GM19035 (cell line): Measurements from ENCODE around the gene TMEM94.
"Not testable (repeated sequence)": the region's sequence is repeated elsewhere in the genome, so short reads cannot be mapped to it uniquely, and the experiment has no call there.

ENCODE experiments used
- ATAC-seq: cut with Tn5 transposase; IDR thresholded peaks from one replicate; pipeline ENCODE4 v1.9.1; 2021; ENCODE audit not compliant: unreplicated experiment

TMEM94 gene

DNA sequence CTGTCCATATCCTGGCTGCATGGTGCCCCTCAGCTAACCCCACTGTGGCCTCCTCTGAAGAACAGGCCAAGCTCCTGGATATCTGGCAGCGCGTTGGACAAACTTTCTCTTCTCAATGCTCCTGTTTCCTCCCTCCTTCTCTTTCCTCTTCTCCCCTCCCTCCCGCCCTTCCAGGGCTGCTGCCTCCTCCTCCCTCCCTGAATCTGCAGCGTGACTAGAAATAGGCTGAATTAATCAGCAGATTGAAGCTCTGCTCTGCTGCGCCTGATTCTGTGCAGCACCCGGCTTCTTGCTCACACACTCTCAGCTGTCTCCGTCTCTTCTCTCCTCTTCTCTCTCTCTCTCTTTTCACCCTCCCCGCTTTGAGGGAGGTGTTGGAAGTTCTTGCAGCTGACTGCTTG, 19.8 kb downstream of the TMEM94 start:
- ATAC-seq = no peak

DNA sequence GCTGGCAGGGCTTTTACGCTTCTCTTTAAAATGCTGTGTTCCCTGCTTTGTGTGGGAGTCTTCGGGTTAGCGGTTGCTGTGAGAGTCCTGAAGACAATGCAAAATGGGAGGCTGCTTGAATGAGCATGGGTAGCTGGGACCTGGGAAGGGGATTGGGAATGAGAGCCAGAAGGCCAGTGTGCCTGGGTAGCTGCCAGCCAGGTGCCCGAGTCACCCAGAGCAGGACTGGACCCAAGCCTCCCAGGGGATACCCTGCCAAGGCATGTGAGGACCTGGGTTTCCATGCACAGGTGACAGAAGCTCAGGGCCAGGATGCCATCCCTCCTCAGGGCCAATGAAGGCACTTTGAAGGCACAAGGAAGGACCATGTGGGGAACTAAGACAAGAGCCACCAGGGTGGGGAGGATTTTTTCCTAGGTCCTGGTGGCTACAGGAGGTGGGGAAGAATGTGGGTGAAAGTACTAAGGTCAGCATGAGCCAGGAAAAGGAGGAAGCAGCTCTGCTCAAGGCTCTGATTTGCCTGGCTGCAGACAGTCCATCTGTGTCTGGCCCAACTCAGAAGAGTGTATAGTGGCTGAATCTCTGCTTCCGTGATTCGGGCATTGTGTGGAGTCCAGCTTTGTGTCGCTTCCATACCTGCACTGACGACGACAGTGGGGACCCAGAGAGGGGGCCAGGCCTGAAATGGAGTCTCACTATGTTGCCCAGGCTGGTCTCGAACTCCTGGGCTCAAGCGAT, 20.5 kb downstream of the TMEM94 start:
- no peak for ATAC-seq

DNA sequence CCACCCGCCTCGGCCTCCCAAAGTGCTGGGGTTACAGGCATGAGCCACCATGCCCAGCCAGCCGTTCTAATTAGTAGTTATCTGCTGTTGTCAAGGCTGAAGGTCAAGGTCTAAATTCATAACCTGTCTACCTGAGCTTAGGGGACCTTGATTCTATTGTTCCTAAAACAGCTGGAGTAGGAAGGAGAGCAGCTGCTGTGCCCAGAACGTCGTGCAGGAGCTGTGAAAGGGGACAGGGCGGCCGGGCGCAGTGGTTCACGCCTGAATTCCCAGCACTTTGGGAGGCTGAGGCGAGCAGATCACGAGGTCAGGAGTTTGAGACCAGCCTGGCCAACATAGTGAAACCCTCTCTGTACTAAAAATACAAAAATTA, 21.0 kb downstream of the TMEM94 start:
- not testable (repeated sequence) for ATAC-seq

DNA sequence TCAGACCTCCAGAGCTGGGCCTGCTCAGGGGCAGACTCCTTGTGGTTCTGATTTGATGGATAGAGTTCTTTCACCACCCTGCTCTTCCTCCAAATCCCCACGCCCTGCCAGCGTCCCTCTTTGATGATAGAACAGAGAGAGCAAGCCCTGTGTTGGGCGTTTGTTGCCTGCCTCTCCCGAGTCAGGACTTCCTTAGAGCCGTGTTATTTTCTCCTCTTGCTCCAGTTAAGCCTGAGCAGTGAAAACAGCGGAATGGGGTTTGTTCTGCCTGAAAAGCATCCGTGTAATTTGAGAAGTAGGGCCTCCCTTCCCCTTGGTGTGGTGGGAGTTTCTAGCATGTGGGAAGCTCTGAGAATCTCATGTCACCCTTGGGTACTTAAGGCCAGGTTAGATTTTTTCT, 22.1 kb downstream of the TMEM94 start:
- ATAC-seq = no peak

DNA sequence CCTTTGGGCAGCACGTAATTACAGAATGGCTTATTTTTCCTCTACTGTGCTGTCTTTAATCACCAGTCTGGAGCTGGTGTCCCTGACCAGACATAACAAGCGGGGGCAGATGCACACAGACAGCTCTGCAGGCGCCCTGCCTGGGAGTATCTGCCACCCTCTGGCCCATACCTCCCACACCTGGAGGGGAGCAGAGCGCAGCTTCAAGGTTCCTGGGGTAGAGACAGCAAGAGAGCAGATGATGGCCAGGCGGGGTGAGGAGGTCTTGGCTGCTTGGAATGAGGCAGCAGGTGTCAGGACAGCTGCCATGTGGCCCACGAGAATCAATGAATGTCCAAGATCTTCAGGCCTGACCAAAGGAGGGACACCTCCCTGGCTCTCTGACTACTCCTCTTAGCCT, 23.8 kb downstream of the TMEM94 start:
- ATAC-seq = no peak

DNA sequence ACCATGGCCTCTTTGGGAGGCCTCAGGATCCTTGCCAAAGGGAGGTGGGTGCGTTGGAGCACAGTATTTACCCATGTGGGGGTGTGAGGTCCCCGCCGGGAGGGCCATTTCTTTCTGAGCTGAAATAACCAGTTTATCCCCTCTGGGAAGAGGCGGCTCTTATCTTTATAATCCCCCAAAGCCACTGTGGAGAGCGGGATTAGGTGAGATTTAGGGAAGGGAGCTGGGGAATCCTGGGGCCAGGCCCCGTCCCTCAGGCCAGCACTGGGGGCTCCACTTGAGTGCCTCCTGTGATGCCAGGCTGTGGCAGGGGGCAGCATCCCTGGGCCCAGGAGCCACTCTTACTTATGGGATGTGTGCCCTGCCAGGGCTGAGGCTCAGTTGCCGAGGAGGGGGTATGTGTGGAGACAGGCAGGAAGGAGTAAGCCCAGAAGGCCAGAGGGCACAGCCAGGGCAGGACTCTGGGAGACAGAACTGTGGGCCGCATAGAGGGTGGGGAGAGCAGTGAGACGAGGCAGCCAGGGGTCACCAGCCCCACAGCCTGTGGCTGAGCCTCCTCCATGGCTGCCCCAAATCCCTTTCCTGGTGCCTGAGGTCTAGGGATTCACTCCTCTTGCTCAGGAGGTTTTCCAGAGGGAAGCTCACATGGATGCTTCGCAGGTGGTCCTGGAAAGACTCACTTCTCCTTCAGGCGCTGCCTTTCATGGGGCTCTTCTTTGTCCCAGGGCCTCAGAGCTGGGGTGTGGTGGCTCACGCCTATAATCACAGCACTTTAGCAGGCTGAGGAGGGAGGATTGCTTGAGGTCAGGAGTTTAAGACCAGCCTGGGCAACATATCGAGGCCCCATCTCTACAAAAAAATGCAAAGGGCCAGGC, 25.0 kb downstream of the TMEM94 start:
- ATAC-seq = no peak

DNA sequence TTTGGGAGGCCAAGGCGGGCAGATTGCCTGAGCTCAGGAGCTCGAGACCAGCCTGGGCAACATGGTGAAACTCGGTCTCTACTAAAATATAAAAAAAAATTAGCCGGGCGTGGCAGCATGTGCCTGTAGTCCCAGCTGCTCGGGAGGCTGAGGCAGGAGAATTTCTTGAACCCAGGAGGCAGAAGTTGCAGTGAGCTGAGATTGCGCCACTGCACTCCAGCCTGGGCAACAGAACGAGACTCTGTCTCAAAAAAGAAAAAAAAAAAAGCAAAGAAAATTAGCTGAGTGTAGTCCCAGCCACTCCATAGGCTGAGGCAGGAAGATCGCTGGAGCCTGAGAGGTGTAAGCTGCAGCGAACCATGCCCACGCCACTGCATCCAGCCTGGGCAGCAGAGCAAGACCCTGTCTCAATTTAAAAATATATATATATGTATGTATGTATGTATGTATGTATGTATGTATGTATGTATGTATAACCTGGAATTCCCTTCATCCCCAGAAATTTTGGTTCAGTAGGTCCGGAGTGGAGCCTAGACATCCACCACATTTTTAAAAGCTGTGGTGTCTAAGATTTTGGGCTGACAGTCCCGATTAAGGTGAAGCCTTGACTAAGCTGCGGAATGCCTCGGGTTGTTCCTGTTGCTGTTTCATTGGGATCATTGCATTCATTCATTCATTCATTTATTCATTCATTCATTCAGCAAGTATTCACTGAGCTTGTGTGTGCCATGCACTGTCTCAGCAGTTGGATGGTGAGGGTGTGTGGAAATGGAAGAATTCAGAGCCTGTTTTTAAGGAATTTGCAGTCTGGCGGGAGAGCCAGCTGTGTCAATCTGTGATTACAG, 25.9 kb downstream of the TMEM94 start:
- ATAC-seq = no peak

DNA sequence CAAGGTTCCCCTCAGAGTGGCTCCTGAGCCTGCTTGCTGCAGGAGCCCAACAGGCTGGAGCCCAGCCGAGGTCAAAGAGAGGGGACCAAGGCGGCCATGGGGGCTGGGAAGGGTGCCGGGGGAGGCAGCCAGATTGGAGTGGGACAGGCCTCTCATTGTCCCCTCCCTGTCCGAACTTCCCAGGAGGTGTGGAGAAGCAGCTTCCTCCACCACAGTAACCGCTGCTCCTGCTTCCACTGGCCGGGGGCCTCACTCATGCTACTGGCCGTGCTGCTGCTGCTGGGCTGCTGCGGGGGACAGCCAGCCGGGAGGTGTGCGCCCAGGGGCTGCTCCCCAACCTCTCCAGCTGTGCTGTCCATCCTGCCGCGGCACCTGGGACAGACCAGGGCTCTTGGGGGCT, 29.3 kb downstream of the TMEM94 start:
- no peak for ATAC-seq

DNA sequence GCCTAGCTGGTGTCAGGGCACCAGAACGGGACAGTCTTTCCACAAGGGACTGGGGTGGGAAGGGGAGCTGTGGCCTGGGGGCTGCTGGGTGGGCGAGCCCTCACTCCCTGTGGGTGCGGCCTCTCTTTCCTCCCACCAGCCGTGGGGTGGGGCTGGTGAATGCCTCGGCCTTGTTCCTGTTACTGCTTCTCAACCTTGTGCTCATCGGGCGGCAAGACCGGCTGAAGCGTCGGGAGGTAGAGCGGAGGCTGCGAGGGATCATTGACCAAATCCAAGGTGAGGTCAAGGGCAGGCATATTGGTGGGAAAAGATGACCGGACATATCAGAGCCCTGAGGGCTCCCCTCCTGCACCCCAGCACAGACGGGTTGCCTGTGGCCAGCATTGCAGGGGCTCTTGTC, 29.7 kb downstream of the TMEM94 start:
- no peak for ATAC-seq

DNA sequence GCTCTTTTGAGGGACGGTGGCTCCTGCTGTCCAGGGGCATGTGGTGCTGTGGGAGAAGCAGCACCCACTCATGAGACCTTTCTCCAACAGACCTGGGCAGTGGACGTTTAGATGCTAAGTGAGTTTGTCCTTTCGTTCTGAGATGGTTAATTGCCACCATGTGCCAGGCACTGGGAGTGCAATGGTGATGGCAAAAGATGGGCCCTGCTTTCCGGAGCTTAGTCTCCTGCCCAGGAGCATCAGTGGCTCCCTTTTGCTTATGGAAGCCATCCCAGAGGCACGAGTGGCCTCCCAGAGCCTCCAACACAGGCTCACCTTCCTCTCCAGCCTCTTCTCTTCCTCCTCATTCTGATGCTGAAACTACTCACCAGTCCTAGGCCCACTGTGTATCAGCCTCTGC, 30.5 kb downstream of the TMEM94 start:
- ATAC-seq = no peak

DNA sequence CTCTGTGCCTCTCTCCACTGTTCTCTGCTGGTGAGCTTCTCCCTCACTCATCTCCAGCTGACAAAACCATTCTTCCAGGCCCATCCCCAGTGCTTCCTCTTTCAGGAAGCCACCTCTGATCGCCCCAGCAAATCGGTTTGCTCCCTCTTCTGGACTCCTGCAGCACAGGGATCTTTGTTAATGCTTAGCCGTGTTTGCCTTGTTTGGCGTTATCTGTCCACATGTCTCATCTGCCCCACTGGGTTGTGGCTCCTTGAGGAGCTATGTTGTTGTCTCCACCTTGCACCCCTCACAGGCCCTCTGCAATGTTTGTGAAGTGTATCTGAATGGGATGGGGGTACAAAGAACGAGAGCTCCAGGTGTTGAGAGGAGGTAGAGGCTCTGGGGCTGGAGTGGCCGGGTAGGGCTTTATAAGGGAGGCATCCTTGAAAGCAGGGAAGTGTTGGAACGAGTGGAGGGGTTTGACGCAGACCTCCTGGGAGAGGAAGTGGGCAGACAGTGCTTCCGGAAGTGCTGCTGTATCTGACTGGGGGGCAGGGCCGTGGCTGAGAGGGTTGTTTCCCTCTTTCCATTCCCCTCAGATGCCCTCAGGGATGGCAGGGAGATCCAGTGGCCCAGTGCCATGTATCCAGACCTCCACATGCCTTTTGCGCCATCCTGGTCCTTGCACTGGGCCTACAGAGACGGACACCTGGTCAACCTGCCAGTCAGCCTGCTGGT, 31.1 kb downstream of the TMEM94 start:
- no peak for ATAC-seq

DNA sequence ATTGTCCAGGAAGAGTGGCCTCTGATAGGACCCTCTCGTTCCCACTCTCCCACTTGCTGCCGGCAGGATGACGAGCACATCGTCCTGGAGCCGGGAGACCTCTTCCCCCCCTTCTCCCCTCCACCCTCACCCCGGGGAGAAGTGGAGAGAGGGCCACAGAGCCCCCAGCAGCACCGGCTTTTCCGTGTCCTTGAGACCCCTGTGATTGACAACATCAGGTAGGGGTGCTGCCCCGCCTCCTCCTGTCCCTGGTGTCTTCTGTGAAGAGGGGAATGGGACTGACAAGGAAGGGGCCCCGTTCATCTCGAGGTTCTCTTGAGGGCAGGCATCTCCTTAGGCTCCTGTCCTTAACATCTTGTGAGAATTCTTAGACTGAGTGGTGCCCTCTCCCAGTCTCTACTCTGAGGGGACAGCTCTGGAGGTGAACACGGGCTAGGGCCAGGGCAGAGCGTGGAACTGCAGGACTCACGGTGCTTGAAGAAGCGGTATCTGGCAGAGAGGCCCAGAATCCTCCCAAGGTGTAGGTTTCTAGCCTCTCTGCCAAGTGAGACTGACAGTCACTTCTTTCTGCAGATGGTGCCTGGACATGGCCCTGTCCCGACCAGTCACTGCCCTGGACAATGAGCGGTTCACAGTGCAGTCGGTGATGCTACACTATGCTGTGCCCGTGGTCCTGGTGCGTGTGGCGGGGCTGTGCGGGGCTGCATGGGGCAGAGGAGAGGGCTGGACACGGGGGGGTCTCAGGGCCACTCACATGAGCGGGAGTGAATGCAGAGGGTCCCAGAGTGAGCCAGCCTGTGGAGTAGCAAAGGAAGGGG, 32.5 kb downstream of the TMEM94 start:
- no peak for ATAC-seq

DNA sequence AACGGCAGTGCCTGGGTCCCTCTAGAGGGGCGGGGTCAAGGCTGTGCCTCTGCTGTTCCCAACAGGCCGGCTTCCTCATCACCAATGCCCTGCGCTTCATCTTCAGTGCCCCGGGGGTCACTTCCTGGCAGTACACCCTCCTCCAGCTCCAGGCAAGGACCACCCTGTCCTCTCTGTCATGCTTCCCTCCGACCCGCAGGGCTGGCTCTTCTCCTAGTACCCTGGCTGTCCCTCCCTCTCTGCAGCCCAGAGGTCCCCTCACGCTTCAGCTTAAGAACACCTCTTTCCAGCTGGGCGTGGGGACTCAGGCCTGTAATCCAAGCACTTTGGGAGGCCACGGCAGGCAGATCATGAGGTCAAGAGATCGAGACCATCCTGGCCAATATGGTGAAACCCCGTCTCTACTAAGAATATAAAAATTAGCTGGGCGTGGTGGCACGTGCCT, 33.1 kb downstream of the TMEM94 start:
- no peak for ATAC-seq

DNA sequence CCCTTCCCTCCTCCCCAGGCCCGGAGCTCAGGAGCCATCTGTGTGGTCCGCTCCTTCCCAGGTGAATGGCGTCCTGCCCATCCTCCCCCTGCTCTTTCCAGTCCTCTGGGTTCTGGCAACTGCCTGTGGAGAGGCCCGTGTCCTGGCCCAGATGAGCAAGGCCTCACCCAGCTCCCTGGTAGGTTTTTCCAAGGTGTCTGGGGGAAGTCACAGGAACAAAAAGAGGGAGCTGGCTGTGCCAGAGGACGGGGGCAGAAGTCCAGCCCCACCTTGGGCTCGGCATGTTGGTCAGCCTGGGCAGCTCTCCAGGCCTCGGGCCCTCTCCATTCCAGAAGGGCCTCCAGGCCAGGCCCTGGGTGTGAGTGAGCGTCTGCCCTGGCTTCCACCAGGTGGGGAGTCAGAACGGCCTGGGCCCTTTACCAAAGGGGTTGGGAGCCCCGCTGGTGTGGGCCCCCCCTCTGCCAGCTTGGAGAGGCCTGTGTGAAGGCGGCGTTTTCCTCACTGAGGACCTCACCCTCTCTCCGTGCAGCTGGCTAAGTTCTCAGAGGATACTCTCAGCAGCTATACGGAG, 33.8 kb downstream of the TMEM94 start:
- no peak for ATAC-seq

DNA sequence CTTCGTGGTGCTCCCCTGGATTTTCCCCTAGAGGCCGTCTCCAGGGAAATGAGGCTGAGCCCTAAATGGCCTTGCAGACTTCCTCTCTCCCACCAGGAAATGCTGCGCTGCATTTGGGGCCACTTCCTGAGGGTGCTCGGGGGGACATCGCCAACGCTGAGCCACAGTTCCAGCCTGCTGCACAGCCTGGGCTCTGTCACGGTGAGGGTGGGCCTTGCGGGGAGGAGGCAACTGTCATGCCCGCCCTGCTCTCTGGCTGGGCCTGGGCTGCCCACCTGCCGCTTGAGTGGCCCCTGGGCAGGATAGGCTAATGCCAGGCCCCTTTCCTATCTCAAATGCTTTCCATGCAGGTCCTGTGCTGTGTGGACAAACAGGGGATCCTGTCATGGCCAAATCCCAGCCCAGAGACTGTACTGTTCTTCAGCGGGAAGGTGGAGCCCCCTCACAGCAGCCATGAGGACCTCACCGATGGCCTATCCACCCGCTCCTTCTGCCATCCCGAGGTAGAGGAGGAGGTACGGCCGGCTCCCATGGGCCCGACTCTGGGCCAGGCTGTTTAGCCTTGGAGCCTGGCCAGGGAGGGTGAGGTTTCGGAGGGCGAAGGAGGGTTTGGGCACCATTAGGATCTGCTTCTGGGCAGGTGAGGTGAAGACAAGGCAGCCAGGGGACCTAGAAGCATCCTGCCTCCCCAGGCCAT, 34.7 kb downstream of the TMEM94 start:
- ATAC-seq = no peak

DNA sequence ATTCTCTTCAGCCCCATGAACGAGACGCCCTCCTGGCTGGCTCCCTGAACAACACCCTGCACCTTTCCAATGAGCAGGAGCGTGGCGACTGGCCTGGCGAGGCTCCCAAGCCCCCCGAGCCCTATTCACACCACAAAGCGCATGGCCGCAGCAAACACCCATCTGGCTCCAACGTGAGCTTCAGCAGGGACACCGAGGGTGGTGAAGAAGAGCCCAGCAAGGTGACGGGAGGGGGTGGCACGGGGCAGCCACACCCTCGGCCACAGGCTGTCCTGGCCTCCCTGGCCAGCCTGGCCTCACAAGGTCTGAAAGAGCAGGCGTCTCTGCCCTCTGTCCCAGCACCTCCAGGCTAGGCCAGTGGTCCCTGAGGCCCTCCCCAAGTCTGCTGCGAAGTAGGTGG, 35.2 kb downstream of the TMEM94 start:
- no peak for ATAC-seq

DNA sequence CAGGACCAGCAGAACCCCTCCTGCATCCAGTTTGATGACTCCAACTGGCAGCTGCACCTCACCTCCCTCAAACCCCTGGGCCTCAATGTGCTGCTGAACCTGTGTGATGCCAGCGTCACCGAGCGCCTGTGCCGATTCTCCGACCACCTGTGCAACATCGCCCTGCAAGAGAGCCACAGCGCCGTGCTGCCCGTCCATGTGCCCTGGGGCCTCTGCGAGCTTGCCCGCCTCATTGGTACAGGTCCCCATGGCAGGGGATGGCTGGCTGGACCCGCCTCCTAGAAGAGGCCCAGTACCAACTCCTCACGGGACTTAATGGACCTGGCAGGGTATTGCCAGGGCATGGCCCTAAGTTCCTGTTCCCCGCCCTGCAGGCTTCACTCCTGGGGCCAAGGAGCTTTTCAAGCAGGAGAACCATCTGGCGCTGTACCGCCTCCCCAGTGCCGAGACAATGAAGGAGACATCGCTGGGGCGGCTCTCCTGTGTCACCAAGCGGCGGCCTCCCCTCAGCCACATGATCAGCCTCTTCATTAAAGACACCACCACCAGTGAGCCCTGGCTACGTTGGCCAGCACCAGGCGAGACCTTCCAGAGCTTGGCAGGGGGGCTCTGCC, 36.2 kb downstream of the TMEM94 start:
- no peak for ATAC-seq

DNA sequence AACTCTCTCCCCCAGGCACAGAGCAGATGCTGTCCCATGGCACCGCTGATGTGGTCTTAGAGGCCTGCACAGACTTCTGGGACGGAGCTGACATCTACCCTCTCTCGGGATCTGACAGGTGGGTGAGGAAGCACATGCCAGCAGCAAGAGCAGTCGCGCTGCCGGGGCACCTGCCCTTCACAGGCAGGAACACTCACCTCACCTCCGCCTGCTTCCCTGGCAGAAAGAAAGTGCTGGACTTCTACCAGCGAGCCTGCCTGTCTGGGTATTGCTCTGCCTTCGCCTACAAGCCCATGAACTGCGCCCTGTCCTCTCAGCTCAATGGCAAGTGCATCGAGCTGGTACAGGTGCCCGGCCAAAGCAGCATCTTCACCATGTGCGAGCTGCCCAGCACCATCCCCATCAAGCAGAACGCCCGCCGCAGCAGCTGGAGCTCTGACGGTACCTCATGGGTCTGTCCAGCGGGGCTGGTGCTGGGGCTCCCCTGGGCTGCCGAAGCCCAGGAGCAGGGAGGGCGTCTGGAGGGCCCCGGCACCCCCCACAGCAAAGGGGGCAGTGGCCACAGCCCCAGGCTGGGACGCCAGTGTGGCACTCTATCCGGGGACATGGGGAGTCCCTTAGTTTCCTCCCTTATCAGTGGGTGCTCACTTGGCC, 37.2 kb downstream of the TMEM94 start:
- no peak for ATAC-seq
